Stimulated activated naive CD8-positive, alpha-beta T cell treated with anti-CD3 and anti-CD28 coated beads, Interleukin-15, Interleukin-2, amounts not matched to agents 100 ng/mL and 50 ng/mL, for 24 hours (primary cell): ENCODE data around the gene TSPAN5.

Experiments
- H3K27ac Mint-ChIP-seq: one replicate; pipeline ENCODE4 v1.8.0; 2021; ENCODE audit warnings: mild to moderate bottlenecking, mixed read lengths
- H3K27me3 Mint-ChIP-seq: one replicate; pipeline ENCODE4 v1.8.0; 2021; ENCODE audit warnings: mixed read lengths
- H3K36me3 Mint-ChIP-seq: one replicate; pipeline ENCODE4 v1.8.0; 2021; ENCODE audit warnings: low read depth, mixed read lengths
- H3K4me1 Mint-ChIP-seq: one replicate; pipeline ENCODE4 v1.8.0; 2021; ENCODE audit warnings: low read depth, mixed read lengths
- H3K4me3 Mint-ChIP-seq: one replicate; pipeline ENCODE4 v1.8.0; 2021; ENCODE audit warnings: mild to moderate bottlenecking, mixed read lengths
- H3K9me3 Mint-ChIP-seq: one replicate; pipeline ENCODE4 v1.8.0; 2021; ENCODE audit warnings: mixed read lengths

TSPAN5 gene

GRCh38 chr4:98624642-98625041, 33.8 kb downstream of the TSPAN5 start:
- Mint-ChIP-seq H3K9me3 (no peaks in the 10 kb centered on the region), H3K4me1 (peaks cover 66% of the 10 kb centered on the region), H3K4me3 (no peak overlapping the region), H3K36me3 (no peaks in the 10 kb centered on the region), H3K27ac (no peak overlapping the region), H3K27me3 (no peaks in the 10 kb centered on the region)

- H3K4me3 Mint-ChIP-seq = no peak overlapping the region
- peaks cover 66% of the 10 kb centered on the region for H3K4me1 Mint-ChIP-seq
- H3K9me3 Mint-ChIP-seq = no peaks in the 10 kb centered on the region
- H3K27ac Mint-ChIP-seq = no peak overlapping the region
- H3K27me3 Mint-ChIP-seq = no peaks in the 10 kb centered on the region
- H3K36me3 Mint-ChIP-seq = no peaks in the 10 kb centered on the region
These were observed 34.3 kb downstream of the TSPAN5 start for GRCh38 chr4:98624144-98624543.

GRCh38 chr4:98623126-98623802, 35.1 kb downstream of the TSPAN5 start:
- H3K36me3 Mint-ChIP-seq = no peaks in the 10 kb centered on the region
- no peak overlapping the region for H3K27ac Mint-ChIP-seq
- H3K4me3 Mint-ChIP-seq = no peak overlapping the region
- H3K27me3 Mint-ChIP-seq = no peaks in the 10 kb centered on the region
- no peaks in the 10 kb centered on the region for H3K9me3 Mint-ChIP-seq
- H3K4me1 Mint-ChIP-seq = peaks cover 66% of the 10 kb centered on the region

- Mint-ChIP-seq H3K4me3 (no peak overlapping the region), H3K4me1 (peaks cover 47% of the 10 kb centered on the region)
These were observed 38.2 kb downstream of the TSPAN5 start for GRCh38 chr4:98620087-98620784.

GRCh38 chr4:98619180-98619579, 39.2 kb downstream of the TSPAN5 start:
- H3K9me3 Mint-ChIP-seq = no peaks in the 10 kb centered on the region
- H3K27me3 Mint-ChIP-seq = no peaks in the 10 kb centered on the region
- no peak overlapping the region for H3K4me3 Mint-ChIP-seq
- peaks cover 41% of the 10 kb centered on the region for H3K4me1 Mint-ChIP-seq
- H3K36me3 Mint-ChIP-seq = no peaks in the 10 kb centered on the region
- H3K27ac Mint-ChIP-seq = no peak overlapping the region

More at GRCh38 chr4:98620087-98620784, 38.2 kb downstream of the TSPAN5 start:
- H3K9me3 Mint-ChIP-seq = no peaks in the 10 kb centered on the region
- H3K27ac Mint-ChIP-seq = no peak overlapping the region
- no peaks in the 10 kb centered on the region for H3K36me3 Mint-ChIP-seq
- no peaks in the 10 kb centered on the region for H3K27me3 Mint-ChIP-seq

GRCh38 chr4:98618680-98619079, 39.7 kb downstream of the TSPAN5 start:
- H3K36me3 Mint-ChIP-seq = no peaks in the 10 kb centered on the region
- no peaks in the 10 kb centered on the region for H3K9me3 Mint-ChIP-seq
- no peak overlapping the region for H3K4me3 Mint-ChIP-seq
- H3K27ac Mint-ChIP-seq = no peak overlapping the region
- H3K4me1 Mint-ChIP-seq = peaks cover 39% of the 10 kb centered on the region
- no peaks in the 10 kb centered on the region for H3K27me3 Mint-ChIP-seq

- H3K4me3 Mint-ChIP-seq = no peak overlapping the region
- H3K27ac Mint-ChIP-seq = no peak overlapping the region
- H3K27me3 Mint-ChIP-seq = no peaks in the 10 kb centered on the region
- peaks cover 39% of the 10 kb centered on the region for H3K4me1 Mint-ChIP-seq
- H3K9me3 Mint-ChIP-seq = no peaks in the 10 kb centered on the region
- H3K36me3 Mint-ChIP-seq = no peaks in the 10 kb centered on the region
These were observed 40.9 kb downstream of the TSPAN5 start for GRCh38 chr4:98617358-98618047.

- Mint-ChIP-seq H3K9me3 (no peaks in the 10 kb centered on the region), H3K27me3 (no peaks in the 10 kb centered on the region), H3K4me3 (no peak overlapping the region), H3K36me3 (no peaks in the 10 kb centered on the region), H3K4me1 (peaks cover 47% of the 10 kb centered on the region), H3K27ac (peak overlapping the region; percentile 28)
These were observed 42.4 kb downstream of the TSPAN5 start for GRCh38 chr4:98615991-98616390.

- no peak overlapping the region for H3K27ac Mint-ChIP-seq
- H3K9me3 Mint-ChIP-seq = no peaks in the 10 kb centered on the region
- H3K4me3 Mint-ChIP-seq = no peak overlapping the region
- no peaks in the 10 kb centered on the region for H3K36me3 Mint-ChIP-seq
- H3K27me3 Mint-ChIP-seq = no peaks in the 10 kb centered on the region
- peaks cover 41% of the 10 kb centered on the region for H3K4me1 Mint-ChIP-seq
These were observed 43.7 kb downstream of the TSPAN5 start for GRCh38 chr4:98614662-98615061.

GRCh38 chr4:98614094-98614493, 44.3 kb downstream of the TSPAN5 start:
- Mint-ChIP-seq H3K9me3 (no peaks in the 10 kb centered on the region), H3K4me1 (peaks cover 46% of the 10 kb centered on the region), H3K36me3 (no peaks in the 10 kb centered on the region), H3K4me3 (no peak overlapping the region), H3K27me3 (no peaks in the 10 kb centered on the region), H3K27ac (no peak overlapping the region)

- Mint-ChIP-seq H3K27me3 (no peaks in the 10 kb centered on the region), H3K4me3 (no peak overlapping the region), H3K36me3 (no peaks in the 10 kb centered on the region), H3K27ac (no peak overlapping the region), H3K9me3 (no peaks in the 10 kb centered on the region), H3K4me1 (peaks cover 51% of the 10 kb centered on the region)
These were observed 44.8 kb downstream of the TSPAN5 start for GRCh38 chr4:98613453-98614075.

- peak overlapping the region; percentile 86 for H3K27ac Mint-ChIP-seq
- H3K36me3 Mint-ChIP-seq = no peaks in the 10 kb centered on the region
- H3K4me1 Mint-ChIP-seq = peaks cover 51% of the 10 kb centered on the region
- H3K27me3 Mint-ChIP-seq = no peaks in the 10 kb centered on the region
- peak overlapping the region; percentile 48 for H3K4me3 Mint-ChIP-seq
- no peaks in the 10 kb centered on the region for H3K9me3 Mint-ChIP-seq
These were observed 45.8 kb downstream of the TSPAN5 start for GRCh38 chr4:98612318-98613250.

- peak overlapping the region; percentile 65 for H3K27ac Mint-ChIP-seq
- no peak overlapping the region for H3K4me3 Mint-ChIP-seq
- H3K36me3 Mint-ChIP-seq = no peaks in the 10 kb centered on the region
- peaks cover 49% of the 10 kb centered on the region for H3K4me1 Mint-ChIP-seq
- H3K9me3 Mint-ChIP-seq = no peaks in the 10 kb centered on the region
- H3K27me3 Mint-ChIP-seq = no peaks in the 10 kb centered on the region
These were observed 46.6 kb downstream of the TSPAN5 start for GRCh38 chr4:98611677-98612317.
